Prostate gland (tissue), 2 donors: ENCODE data around the gene MAPK8IP3. TPM values are rescaled to one million over a fixed set of nuclear protein-coding genes. Genes with fewer than 3 reads are reported as not detected.

Experiments used
- DNase-seq: peaks from one replicate; pipeline ENCODE4 v3.0.0-alpha.2; 2019; ENCODE audit warnings: low spot score
- H3K27ac ChIP-seq, 2 donors: fragments of 200-600 bp; sonication (generic); 2 replicates each; pipeline ENCODE4 v1.5.1; 2017 to 2019
- H3K27me3 ChIP-seq: fragments of 200-600 bp; sonication (generic); replicated peaks from 2 replicates; pipeline ENCODE4 v1.5.1; 2019; ENCODE audit not compliant: insufficient read depth
- H3K36me3 ChIP-seq, 2 donors: fragments of 200-600 bp; sonication (generic); 1 replicate in 1 of 2; 2 replicates in 1 of 2; pipeline versions ENCODE4 v1.5.1 to v1.8.1; 2017 to 2019
- H3K4me1 ChIP-seq: fragments of 200-600 bp; sonication (generic); replicated peaks from 2 replicates; pipeline ENCODE4 v1.5.1; 2019
- H3K4me3 ChIP-seq, 2 donors: fragments of 200-600 bp; sonication (generic); 2 replicates each; pipeline ENCODE4 v1.5.1; 2017 to 2019
- H3K9me3 ChIP-seq: fragments of 200-600 bp; sonication (generic); 2 replicates; pipeline ENCODE4 v1.5.1; 2017
- POLR2A ChIP-seq: fragments of 450-650 bp; IDR thresholded peaks from one replicate; pipeline ENCODE4 v1.6.1; 2016; ENCODE audit warnings: antibody characterized with exemption, mild to moderate bottlenecking
- POLR2AphosphoS5 ChIP-seq: sonication (generic); formaldehyde crosslinking; IDR thresholded peaks from one replicate; pipeline ENCODE4 v1.6.1; 2017; ENCODE audit warnings: antibody characterized with exemption
- WGBS: methylation state at CpG from one replicate; pipeline ENCODE4 v1.1.5; 2018; 5-methylcytosine and 5-hydroxymethylcytosine counted together
- intact Hi-C: fragments of 100-400 bp; cut with DNase I; formaldehyde crosslinking; loops from one replicate; pipeline ENCODE4 v1.14.2; 2022
- total RNA-seq, 2 donors: library from RNA; depleted of rRNA; stranded (reverse); fragments of >200 nt; gene quantifications; one replicate each; pipeline ENCODE4 v1.1.0, GENCODE V29; 2016
- TF ChIP-seq, protein P1 (sequence below), 4 experiments: fragments of 200-600 bp in 2 of 4; fragments of 450-650 bp in 2 of 4; sonication (generic) in 2 of 4; IDR thresholded peaks; 1 replicate in 3 of 4; 2 replicates in 1 of 4; pipeline ENCODE4 v1.5.1; 2016 to 2019; ENCODE audit warnings: antibody characterized with exemption in 4 of 4, mild to moderate bottlenecking in 2 of 4, moderate library complexity in 2 of 4

Gene MAPK8IP3
- 100 to 1,000 TPM in 1 of 2 donors, 10 to 100 TPM in 1; 56.0 to 157 TPM for total RNA-seq

- Histone ChIP-seq H3K36me3 (no peaks in the 10 kb centered on the region), H3K4me1 (peaks cover 16% of the 10 kb centered on the region), H3K27ac (peak within 1 kb of the TSS; percentile 80 to 88), H3K27me3 (no peaks in the 10 kb centered on the region), H3K4me3 (peak within 1 kb of the TSS; percentile 47 to 87), H3K9me3 (no peaks in the 10 kb centered on the region)
- TF ChIP-seq, protein P1, sequence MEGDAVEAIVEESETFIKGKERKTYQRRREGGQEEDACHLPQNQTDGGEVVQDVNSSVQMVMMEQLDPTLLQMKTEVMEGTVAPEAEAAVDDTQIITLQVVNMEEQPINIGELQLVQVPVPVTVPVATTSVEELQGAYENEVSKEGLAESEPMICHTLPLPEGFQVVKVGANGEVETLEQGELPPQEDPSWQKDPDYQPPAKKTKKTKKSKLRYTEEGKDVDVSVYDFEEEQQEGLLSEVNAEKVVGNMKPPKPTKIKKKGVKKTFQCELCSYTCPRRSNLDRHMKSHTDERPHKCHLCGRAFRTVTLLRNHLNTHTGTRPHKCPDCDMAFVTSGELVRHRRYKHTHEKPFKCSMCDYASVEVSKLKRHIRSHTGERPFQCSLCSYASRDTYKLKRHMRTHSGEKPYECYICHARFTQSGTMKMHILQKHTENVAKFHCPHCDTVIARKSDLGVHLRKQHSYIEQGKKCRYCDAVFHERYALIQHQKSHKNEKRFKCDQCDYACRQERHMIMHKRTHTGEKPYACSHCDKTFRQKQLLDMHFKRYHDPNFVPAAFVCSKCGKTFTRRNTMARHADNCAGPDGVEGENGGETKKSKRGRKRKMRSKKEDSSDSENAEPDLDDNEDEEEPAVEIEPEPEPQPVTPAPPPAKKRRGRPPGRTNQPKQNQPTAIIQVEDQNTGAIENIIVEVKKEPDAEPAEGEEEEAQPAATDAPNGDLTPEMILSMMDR (IDR thresholded peaks at IDR 0.05) = peak; percentile 98 to 100 (median 100)
- peak; percentile 64 for TF ChIP-seq POLR2AphosphoS5
- peak; percentile 94 for TF ChIP-seq POLR2A
- under 1% methylated on average over 65 of the region's 79 CpGs for WGBS
- intact Hi-C loops = loop anchor here (10.0 kb wide), 1 partner anchor 91 kb away; the partner anchor contains the start of genes CRAMP1 and IFT140
- peak; percentile 87 for DNase-seq
Measured at GRCh38 chr16:1705688-1706385, at the start of gene MAPK8IP3. MAPK8IP3 (plus strand) TSS chr16:1706195; CDS start chr16:1706340, 145 bp downstream.

DNA sequence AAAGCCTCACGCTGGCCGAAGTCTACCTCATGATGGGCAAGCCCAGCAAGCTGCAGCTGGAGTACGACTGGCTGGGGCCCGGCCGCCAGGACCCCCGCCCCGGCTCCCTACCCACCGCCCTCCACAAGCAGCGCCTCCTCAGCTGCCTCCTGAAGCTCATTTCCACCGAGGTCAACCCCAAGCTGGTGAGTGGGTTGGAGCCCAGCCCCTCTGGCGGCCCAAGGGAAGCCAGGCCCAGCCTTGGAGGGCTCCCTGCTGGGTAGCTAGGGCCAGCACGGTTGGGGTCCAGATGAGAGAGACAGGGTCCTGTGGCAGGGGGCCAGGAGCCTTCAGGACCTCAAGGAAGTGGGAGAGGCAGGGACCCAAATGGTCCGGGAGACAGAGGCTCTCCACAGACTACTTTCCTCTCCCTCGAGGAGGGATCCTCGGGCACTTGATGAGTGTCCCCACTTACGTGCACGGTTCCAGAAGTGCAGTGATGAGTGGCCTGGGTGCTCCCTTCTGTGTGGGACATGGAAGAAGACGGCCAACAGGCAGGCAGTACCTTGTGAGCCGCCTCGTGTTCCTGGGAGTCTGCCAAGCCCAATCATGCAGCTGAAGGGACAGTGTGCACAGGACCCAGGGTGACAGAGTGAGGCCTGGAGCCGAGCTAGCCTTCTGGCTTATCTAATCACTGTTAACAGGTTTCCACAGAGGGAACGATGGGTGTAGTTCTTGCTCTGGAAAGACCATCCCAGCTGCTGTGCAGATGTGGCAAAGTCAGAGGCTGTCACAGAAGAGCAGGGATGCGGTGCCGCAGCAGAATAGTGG lies 49.0 kb upstream of the MAPK8IP3 start:
- WGBS = 73% methylated on average over 17 of the region's 24 CpGs
- no peak for DNase-seq
- H3K4me3 ChIP-seq = no peak overlapping the region
- H3K27me3 ChIP-seq = no peaks in the 10 kb centered on the region
- intact Hi-C loops = no loop called here
- H3K36me3 ChIP-seq = peaks cover 19 to 30% of the 10 kb centered on the region in 2 donors
- no peaks in the 10 kb centered on the region for H3K4me1 ChIP-seq
- H3K27ac ChIP-seq = peak overlapping the region in 1 of 2 donors; percentile 19
- TF ChIP-seq POLR2A = no peak
- TF ChIP-seq, protein P1 (IDR thresholded peaks at IDR 0.05) = no peak
- TF ChIP-seq POLR2AphosphoS5 = no peak
- H3K9me3 ChIP-seq = no peaks in the 10 kb centered on the region

DNA sequence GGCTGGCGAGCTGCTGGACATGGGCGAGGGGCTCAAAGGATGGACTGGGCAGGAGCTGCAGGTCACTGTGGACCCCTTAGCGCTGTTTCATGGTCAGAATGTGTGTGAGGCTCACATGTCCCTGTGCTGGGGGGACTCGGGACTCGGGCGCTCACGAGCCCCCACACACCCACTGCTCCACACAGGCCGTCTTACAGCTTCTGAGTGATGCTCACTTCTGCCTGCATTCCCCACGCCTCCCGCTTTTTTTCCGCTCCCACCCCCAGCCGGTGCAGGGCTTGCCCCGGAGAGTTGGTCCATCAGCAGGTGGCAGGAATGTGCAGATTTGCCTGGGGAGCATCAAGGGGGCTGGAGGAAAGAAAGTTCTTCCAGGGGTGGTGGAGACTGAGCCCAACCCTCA lies 48.2 kb upstream of the MAPK8IP3 start:
- 97% methylated on average over 13 of the region's 13 CpGs for WGBS
- no peak for DNase-seq
- Histone ChIP-seq H3K27ac (no peak overlapping the region), H3K4me3 (no peak overlapping the region), H3K9me3 (no peaks in the 10 kb centered on the region), H3K27me3 (no peaks in the 10 kb centered on the region), H3K4me1 (no peaks in the 10 kb centered on the region), H3K36me3 (peaks cover 27 to 35% of the 10 kb centered on the region in 2 donors)
- intact Hi-C loops = no loop called here
- no peak for TF ChIP-seq POLR2A
- TF ChIP-seq, protein P1 (IDR thresholded peaks at IDR 0.05) = no peak
- no peak for TF ChIP-seq POLR2AphosphoS5

DNA sequence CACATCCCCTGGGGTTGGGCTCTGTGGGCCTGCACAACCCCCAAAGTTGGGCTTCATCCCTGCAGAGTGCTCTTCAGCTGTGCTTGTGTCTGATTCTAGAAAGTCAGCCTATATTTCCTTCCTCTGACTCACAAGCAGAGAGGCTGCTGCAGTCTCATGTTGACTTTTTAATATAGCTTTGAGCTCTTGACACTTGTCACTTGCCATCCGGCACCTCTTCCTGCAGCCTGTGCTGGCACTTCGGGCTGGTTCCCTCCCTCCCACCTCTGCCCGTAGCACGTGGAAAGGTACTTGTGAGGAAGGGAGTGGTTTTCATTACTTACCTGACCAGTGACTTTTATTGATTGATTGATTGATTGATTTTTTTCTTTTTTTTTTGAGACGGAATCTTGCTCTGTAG lies 47.0 kb upstream of the MAPK8IP3 start:
- Histone ChIP-seq H3K4me3 (no peak overlapping the region), H3K4me1 (no peaks in the 10 kb centered on the region), H3K36me3 (peaks cover 32 to 34% of the 10 kb centered on the region in 2 donors), H3K27me3 (no peaks in the 10 kb centered on the region), H3K9me3 (no peaks in the 10 kb centered on the region), H3K27ac (no peak overlapping the region)
- WGBS = 86% methylated on average over 5 of the region's 5 CpGs
- TF ChIP-seq, protein P1 (IDR thresholded peaks at IDR 0.05) = no peak
- no peak for TF ChIP-seq POLR2AphosphoS5
- no peak for TF ChIP-seq POLR2A
- no peak for DNase-seq
- intact Hi-C loops = no loop called here
